HL-60 (cell line): ENCODE data around the gene PRAMEF12.

Experiments
- DNase-seq, 2 experiments: peaks; one replicate each; pipeline ENCODE4 v3.0.0-alpha.2; 2010 to 2020; ENCODE audit warnings: low read depth in 1 of 2, low spot score in 1 of 2
- H3K27ac ChIP-seq: fragments of 250-450 bp; sonication (Bioruptor Pico); replicated peaks from 2 replicates; pipeline ENCODE4 v1.5.1; 2020; ENCODE audit warnings: mild to moderate bottlenecking, moderate library complexity
- H3K27me3 ChIP-seq: fragments of 250-450 bp; sonication (Bioruptor Pico); 2 replicates; pipeline ENCODE4 v1.5.1; 2021; ENCODE audit warnings: mild to moderate bottlenecking, moderate library complexity; ENCODE audit not compliant: insufficient read depth, poor library complexity, severe bottlenecking
- H3K4me3 ChIP-seq: replicated peaks from 2 replicates; pipeline ENCODE4 v1.5.1; 2011; ENCODE audit warnings: mild to moderate bottlenecking, control low read depth, low read length; ENCODE audit not compliant: insufficient read depth
- CTCF ChIP-seq: IDR thresholded peaks from one replicate; pipeline ENCODE4 v1.5.1; 2011; ENCODE audit warnings: low read length, control low read depth, inconsistent platforms; ENCODE audit not compliant: insufficient read depth
- GABPA ChIP-seq: IDR thresholded peaks from 2 replicates; pipeline ENCODE4 v1.6.1; 2012; ENCODE audit warnings: low read depth
- POLR2AphosphoS5 ChIP-seq: IDR thresholded peaks from 2 replicates; pipeline ENCODE4 v1.6.1; 2012; ENCODE audit warnings: low read depth
- REST ChIP-seq: IDR thresholded peaks from 2 replicates; pipeline ENCODE4 v1.6.1; 2012; ENCODE audit warnings: low read depth; ENCODE audit not compliant: insufficient replicate concordance
- SPI1 ChIP-seq: IDR thresholded peaks from 2 replicates; pipeline ENCODE4 v1.6.1; 2012; ENCODE audit warnings: low read depth, mild to moderate bottlenecking, borderline replicate concordance

Gene PRAMEF12

GRCh38 chr1:12769031-12769430, 4.5 kb upstream of the PRAMEF12 start:
- DNase-seq = no peak
- Histone ChIP-seq H3K4me3 (no peak overlapping the region), H3K27ac (no peak overlapping the region), H3K27me3 (no peaks in the 10 kb centered on the region)
- no peak for TF ChIP-seq SPI1
- TF ChIP-seq POLR2AphosphoS5 = no peak
- no peak for TF ChIP-seq CTCF
- no peak for TF ChIP-seq REST
- TF ChIP-seq GABPA = no peak

- no peaks in the 10 kb centered on the region for H3K27me3 ChIP-seq
- TF ChIP-seq CTCF (no peak), REST (no peak), POLR2AphosphoS5 (no peak), SPI1 (no peak)
- DNase-seq = no peak
- H3K4me3 ChIP-seq = no peak overlapping the region
- no peak overlapping the region for H3K27ac ChIP-seq
Observed at GRCh38 chr1:12769976-12770505, 3.5 kb upstream of the PRAMEF12 start.

GRCh38 chr1:12770620-12771019, 2.9 kb upstream of the PRAMEF12 start:
- no peak for TF ChIP-seq CTCF
- no peak for TF ChIP-seq GABPA
- TF ChIP-seq POLR2AphosphoS5 = no peak
- TF ChIP-seq SPI1 = no peak
- TF ChIP-seq REST = no peak
- no peak for DNase-seq
- H3K27ac ChIP-seq = no peak overlapping the region
- H3K4me3 ChIP-seq = no peak overlapping the region
- H3K27me3 ChIP-seq = no peaks in the 10 kb centered on the region
